ENCODE measurements around the gene RIPOR3. TPM values are rescaled to one million over a fixed set of nuclear protein-coding genes. Genes with fewer than 3 reads are reported as not detected.

Gene RIPOR3
- total RNA-seq, 1 experiment from 2014 or later, result 0.46 TPM

DNA sequence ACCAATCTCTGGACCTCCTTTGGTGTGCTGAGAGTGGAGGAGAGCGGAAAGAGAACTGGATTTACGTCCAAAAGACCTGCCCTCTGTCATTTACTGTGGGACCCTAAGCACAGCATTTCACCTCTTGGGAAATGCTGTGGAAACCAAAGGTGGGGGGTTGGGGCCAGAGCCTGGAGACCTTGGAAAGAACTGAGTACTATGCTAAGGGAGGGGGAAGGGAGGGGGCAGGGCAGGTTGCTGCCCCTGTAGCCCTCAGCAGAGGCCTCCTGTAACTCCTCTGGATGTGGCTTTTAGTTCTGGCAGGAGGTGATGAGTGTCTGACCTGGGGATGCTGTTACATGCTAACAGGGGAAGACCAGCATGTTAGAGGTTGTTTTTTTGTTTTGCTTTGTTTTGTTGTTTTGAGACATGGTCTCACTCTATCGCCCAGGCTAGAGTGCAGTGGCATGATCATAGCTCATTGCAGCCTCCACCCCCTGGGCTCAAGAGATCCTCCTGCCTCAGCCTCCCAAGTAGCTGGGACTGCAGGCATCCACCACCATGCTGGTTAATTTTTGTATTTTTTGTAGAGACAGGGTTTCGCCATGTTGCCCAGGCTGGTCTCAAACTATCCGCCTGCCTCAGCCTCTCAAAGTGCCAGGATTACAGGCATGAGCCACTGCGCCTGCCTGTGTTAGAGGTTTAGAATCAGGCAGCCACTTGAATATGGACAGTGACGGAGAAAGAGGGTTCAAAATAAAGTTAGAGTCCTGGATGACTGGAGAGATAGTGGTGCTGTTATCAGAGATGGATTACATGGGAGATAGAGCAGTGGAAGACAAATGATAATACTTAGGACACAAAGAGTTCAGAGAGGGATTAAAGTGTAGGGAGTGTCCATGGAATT lies 21.7 kb upstream of the RIPOR3 start:
- Histone ChIP-seq H2BK120ac (ENCODE audit: low read depth, low read length, poor library complexity, severe bottlenecking) (no peak overlapping the region), H3K4me2 (ENCODE audit: insufficient read depth, insufficient read length, low read length) (no peak overlapping the region), H4K8ac (replicated peaks; ENCODE audit: insufficient read length, low read depth, low read length) (no peak overlapping the region), H2BK20ac (ENCODE audit: low read depth, low read length, poor library complexity, severe bottlenecking) (no peak overlapping the region), H3K9me3 (ENCODE audit: control insufficient read depth, low read depth, low read length) (no peaks in the 10 kb centered on the region), H2BK12ac (ENCODE audit: insufficient read length, low read depth, low read length) (no peak overlapping the region), H2BK15ac (ENCODE audit: low read depth, low read length) (no peak overlapping the region), H3K9ac (ENCODE audit: extremely low read depth, insufficient read length, low read length) (no peak overlapping the region), H2AFZ (ENCODE audit: low read length) (no peak overlapping the region), H3K4ac (ENCODE audit: low read depth, low read length) (no peak overlapping the region), H3K79me1 (ENCODE audit: insufficient read depth, low read depth, low read length, poor library complexity, severe bottlenecking) (no peaks in the 10 kb centered on the region), H2AK5ac (ENCODE audit: insufficient read length, low read length) (no peak overlapping the region), H4K5ac (ENCODE audit: insufficient read length, low read depth, low read length) (no peak overlapping the region), H3K23me2 (ENCODE audit: insufficient read length, low read depth, low read length, poor library complexity, severe bottlenecking) (no peaks in the 10 kb centered on the region), H3K4me1 (ENCODE audit: insufficient read depth, low read length) (no peaks in the 10 kb centered on the region; the same call in 1 of the 2 replicates), H3K27ac (ENCODE audit: insufficient read length, low read depth, low read length) (no peak overlapping the region), H3T11ph (ENCODE audit: low read length) (no peak overlapping the region), H3K27me3 (ENCODE audit: insufficient read depth, low read length) (no peaks in the 10 kb centered on the region; the same call in 1 of the 2 replicates), H4K91ac (ENCODE audit: insufficient read length, low read depth, low read length) (no peak overlapping the region), H4K20me1 (ENCODE audit: control insufficient read depth, insufficient read depth, insufficient read length) (no peaks in the 10 kb centered on the region), H2BK5ac (ENCODE audit: insufficient read length, low read length) (no peak overlapping the region), H3K18ac (ENCODE audit: insufficient read length, low read depth, low read length) (no peak overlapping the region), H3K79me2 (ENCODE audit: insufficient read depth, low read length) (no peaks in the 10 kb centered on the region), H3K23ac (ENCODE audit: insufficient read length, low read depth, low read length) (no peak overlapping the region), H3K14ac (ENCODE audit: insufficient read depth, low read length) (no peak overlapping the region), H3K56ac (ENCODE audit: insufficient read length, low read depth, low read length) (no peak overlapping the region)
- peaks cover 2% of the 10 kb centered on the region for H3K27me3 Mint-ChIP-seq (ENCODE audit: low read depth)
- no peak overlapping the region; a peak in 1 of 7 replicates for H3K27ac Mint-ChIP-seq
- no peaks in the 10 kb centered on the region for H3K36me3 Mint-ChIP-seq (ENCODE audit: insufficient read depth in 1 of 3, low read depth in 3 of 3)
- H3K4me3 Mint-ChIP-seq, result no peak overlapping the region
- H3K4me1 Mint-ChIP-seq, result peaks cover 19 to 27% of the 10 kb centered on the region in 2 experiments
- DNase-seq, result no peak
- TF ChIP-seq, protein P1, sequence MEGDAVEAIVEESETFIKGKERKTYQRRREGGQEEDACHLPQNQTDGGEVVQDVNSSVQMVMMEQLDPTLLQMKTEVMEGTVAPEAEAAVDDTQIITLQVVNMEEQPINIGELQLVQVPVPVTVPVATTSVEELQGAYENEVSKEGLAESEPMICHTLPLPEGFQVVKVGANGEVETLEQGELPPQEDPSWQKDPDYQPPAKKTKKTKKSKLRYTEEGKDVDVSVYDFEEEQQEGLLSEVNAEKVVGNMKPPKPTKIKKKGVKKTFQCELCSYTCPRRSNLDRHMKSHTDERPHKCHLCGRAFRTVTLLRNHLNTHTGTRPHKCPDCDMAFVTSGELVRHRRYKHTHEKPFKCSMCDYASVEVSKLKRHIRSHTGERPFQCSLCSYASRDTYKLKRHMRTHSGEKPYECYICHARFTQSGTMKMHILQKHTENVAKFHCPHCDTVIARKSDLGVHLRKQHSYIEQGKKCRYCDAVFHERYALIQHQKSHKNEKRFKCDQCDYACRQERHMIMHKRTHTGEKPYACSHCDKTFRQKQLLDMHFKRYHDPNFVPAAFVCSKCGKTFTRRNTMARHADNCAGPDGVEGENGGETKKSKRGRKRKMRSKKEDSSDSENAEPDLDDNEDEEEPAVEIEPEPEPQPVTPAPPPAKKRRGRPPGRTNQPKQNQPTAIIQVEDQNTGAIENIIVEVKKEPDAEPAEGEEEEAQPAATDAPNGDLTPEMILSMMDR (conservative IDR thresholded peaks at IDR 0.05), result no peak
- WGBS (ENCODE audit: extremely low coverage, insufficient read length, low lambda C conversion rate), result no CpG with 5 or more reads among the region's 7 CpGs
- H3K9me3 Mint-ChIP-seq, result no peaks in the 10 kb centered on the region
